Suprapubic skin (tissue), 4 donors: Measurements from ENCODE around the gene TRIM50. TPM values are rescaled to one million over a fixed set of nuclear protein-coding genes. Genes with fewer than 3 reads are reported as not detected.
"Not testable (repeated sequence)": the region's sequence is repeated elsewhere in the genome, so short reads cannot be mapped to it uniquely, and the experiment has no call there.

Experiments
- DNase-seq, 2 donors: peaks; one replicate each; pipeline ENCODE4 v3.0.0-alpha.2; 2019; ENCODE audit warnings: low spot score in 2 of 2
- H3K27ac ChIP-seq: fragments of 200-600 bp; sonication (generic); one replicate; pipeline ENCODE4 v1.5.1; 2019
- H3K27me3 ChIP-seq: fragments of 200-600 bp; sonication (generic); one replicate; pipeline ENCODE4 v1.5.1; 2019
- H3K36me3 ChIP-seq: fragments of 200-600 bp; sonication (generic); one replicate; pipeline ENCODE4 v1.5.1; 2019
- H3K4me1 ChIP-seq: fragments of 200-600 bp; sonication (generic); one replicate; pipeline ENCODE4 v1.5.1; 2019
- H3K4me3 ChIP-seq: fragments of 200-600 bp; sonication (generic); one replicate; pipeline ENCODE4 v1.5.1; 2019; ENCODE audit warnings: mild to moderate bottlenecking
- H3K9me3 ChIP-seq: fragments of 200-600 bp; sonication (generic); one replicate; pipeline ENCODE4 v1.5.1; 2019
- EP300 ChIP-seq: sonication (generic); formaldehyde crosslinking; IDR thresholded peaks from one replicate; pipeline ENCODE4 v1.6.1; 2017; ENCODE audit warnings: antibody characterized with exemption
- POLR2A ChIP-seq, 2 donors: fragments of 450-650 bp; IDR thresholded peaks; one replicate each; pipeline ENCODE4 v1.6.1; 2017; ENCODE audit warnings: antibody characterized with exemption in 2 of 2, mild to moderate bottlenecking in 2 of 2, moderate library complexity in 2 of 2
- POLR2AphosphoS5 ChIP-seq, 3 donors: sonication (generic); formaldehyde crosslinking; IDR thresholded peaks; one replicate each; pipeline ENCODE4 v1.6.1; 2017; ENCODE audit warnings: antibody characterized with exemption in 3 of 3
- WGBS: methylation state at CpG from one replicate; pipeline ENCODE4 v1.1.5; 2018; 5-methylcytosine and 5-hydroxymethylcytosine counted together
- total RNA-seq, 4 donors: library from RNA; depleted of rRNA; stranded (reverse); fragments of >200 nt; gene quantifications; one replicate each; pipeline ENCODE4 v1.1.0, GENCODE V29; 2016
- TF ChIP-seq, protein P1 (sequence below), 2 donors: fragments of 200-600 bp in 1 of 2; fragments of 450-650 bp in 1 of 2; sonication (generic) in 1 of 2; IDR thresholded peaks; one replicate each; pipeline ENCODE4 v1.5.1; 2016 to 2019; ENCODE audit warnings: antibody characterized with exemption in 2 of 2, mild to moderate bottlenecking in 1 of 2, moderate library complexity in 1 of 2

Gene TRIM50
- total RNA-seq, 4 donors from 2014 or later, result 0.30 TPM; not detected in 3

DNA sequence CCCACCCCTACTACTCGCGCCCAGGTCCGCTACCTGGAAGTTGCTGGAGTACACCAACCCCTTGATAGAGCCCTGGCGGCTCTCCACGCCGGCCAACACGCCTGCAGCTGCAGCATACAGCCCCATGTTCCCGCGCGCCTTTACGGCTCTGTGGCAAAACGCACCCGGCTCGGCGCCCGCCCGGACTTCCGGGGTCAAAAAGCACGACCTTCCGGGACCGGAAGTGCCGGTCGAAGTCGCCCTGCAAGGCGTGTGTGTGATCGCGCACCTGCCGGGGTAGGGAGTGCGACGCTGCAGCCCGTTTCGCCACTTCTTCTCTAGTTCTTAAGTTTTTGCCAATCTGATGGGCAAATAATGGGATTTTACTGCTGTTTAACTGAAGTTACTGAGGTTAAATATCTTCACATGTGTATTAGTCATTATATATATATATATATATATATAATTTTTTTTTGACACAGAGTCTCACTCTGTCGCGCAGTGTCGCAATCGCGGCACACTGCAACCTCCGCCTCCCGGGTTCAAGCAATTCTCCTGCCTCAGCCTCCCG is 19.1 kb downstream of the TRIM50 start, which contains the start of gene NSUN5:
Gene NSUN5 (minus strand): TSS at position 162 of the 550 bp plus-strand sequence. CDS start 36 bp downstream, at position 126.
- 16% methylated on average over 30 of the region's 40 CpGs for WGBS
- DNase-seq, result peak; percentile 91 to 96
- H3K27ac ChIP-seq, result peak within 1 kb of the TSS; percentile 48
- TF ChIP-seq, protein P1, sequence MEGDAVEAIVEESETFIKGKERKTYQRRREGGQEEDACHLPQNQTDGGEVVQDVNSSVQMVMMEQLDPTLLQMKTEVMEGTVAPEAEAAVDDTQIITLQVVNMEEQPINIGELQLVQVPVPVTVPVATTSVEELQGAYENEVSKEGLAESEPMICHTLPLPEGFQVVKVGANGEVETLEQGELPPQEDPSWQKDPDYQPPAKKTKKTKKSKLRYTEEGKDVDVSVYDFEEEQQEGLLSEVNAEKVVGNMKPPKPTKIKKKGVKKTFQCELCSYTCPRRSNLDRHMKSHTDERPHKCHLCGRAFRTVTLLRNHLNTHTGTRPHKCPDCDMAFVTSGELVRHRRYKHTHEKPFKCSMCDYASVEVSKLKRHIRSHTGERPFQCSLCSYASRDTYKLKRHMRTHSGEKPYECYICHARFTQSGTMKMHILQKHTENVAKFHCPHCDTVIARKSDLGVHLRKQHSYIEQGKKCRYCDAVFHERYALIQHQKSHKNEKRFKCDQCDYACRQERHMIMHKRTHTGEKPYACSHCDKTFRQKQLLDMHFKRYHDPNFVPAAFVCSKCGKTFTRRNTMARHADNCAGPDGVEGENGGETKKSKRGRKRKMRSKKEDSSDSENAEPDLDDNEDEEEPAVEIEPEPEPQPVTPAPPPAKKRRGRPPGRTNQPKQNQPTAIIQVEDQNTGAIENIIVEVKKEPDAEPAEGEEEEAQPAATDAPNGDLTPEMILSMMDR (IDR thresholded peaks at IDR 0.05), result no peak
- TF ChIP-seq POLR2AphosphoS5 (IDR thresholded peaks at IDR 0.05) (peak in 2 of 3 donors; percentile 44 to 49), POLR2A (IDR thresholded peaks at IDR 0.05) (no peak), EP300 (no peak)
- no peaks in the 10 kb centered on the region for H3K27me3 ChIP-seq
- no peaks in the 10 kb centered on the region for H3K9me3 ChIP-seq
- peaks cover 32% of the 10 kb centered on the region for H3K36me3 ChIP-seq
- H3K4me1 ChIP-seq, result peaks cover 15% of the 10 kb centered on the region
- peak within 1 kb of the TSS; percentile 78 for H3K4me3 ChIP-seq

DNA sequence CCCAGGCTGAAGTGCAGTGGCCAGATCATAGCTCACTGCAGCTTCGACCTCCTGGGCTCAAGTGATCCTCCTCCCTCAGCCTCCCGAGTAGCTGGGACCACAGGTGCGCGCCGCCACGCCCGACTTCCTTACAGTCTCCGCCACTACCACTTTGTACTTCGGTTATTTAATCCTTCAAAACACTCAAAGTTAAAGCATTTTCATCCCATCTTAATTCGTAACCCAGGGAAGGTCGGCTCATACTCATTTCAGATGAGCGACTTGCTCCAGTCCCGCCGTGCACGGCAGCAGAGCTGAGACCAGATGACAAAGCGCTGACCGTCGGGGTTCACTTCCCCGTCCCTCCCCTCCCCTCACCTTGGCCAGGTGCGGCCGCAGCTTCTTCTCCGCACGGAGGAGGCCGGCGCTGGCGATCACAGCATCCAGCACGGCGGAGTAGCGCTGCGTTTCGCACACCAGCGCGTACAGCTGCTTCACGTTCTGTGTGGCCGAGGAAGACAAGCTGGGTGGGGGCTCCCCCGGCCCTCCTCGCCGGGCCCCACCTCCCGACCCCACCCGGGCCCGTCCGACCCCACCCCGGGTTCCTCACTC is 19.7 kb downstream of the TRIM50 start:
- peak in 1 of 2 donors; percentile 73 for DNase-seq
- TF ChIP-seq POLR2AphosphoS5 (IDR thresholded peaks at IDR 0.05) (no peak), POLR2A (IDR thresholded peaks at IDR 0.05) (no peak), EP300 (no peak)
- TF ChIP-seq, protein P1 (IDR thresholded peaks at IDR 0.05), result no peak

DNA sequence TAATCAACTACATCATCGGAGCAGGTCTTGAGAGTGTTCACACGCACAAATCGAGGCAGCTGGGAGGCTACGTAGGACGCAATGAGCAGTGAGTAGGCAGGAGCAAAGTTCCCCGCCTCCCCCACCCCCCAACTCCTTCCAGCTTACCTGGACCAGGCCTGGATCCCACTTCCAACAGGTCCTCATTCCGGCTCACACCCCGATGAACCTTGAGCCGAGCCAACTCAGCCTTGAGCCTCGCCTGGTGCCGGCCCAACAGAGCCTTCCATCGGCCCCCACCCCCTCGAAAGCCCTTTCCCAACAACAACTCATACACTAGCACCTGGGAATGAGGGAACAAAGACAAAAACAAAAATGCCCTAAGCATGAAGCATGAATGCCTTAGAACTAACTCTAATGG is 20.4 kb downstream of the TRIM50 start:
- no peak for DNase-seq
- Histone ChIP-seq H3K27me3 (no peaks in the 10 kb centered on the region), H3K4me3 (peak overlapping the region; percentile 78), H3K4me1 (peaks cover 15% of the 10 kb centered on the region), H3K27ac (no peak overlapping the region), H3K36me3 (peaks cover 43% of the 10 kb centered on the region), H3K9me3 (no peaks in the 10 kb centered on the region)
- WGBS, result 89% methylated on average over 12 of the region's 13 CpGs
- no peak for TF ChIP-seq POLR2A (IDR thresholded peaks at IDR 0.05)
- TF ChIP-seq POLR2AphosphoS5 (IDR thresholded peaks at IDR 0.05), result no peak
- TF ChIP-seq, protein P1 (IDR thresholded peaks at IDR 0.05), result no peak
- TF ChIP-seq EP300, result no peak

More for the DNA sequence above, 19.7 kb downstream of the TRIM50 start:
- Histone ChIP-seq H3K27me3 (no peaks in the 10 kb centered on the region), H3K27ac (peak overlapping the region; percentile 48), H3K36me3 (peaks cover 37% of the 10 kb centered on the region), H3K9me3 (no peaks in the 10 kb centered on the region), H3K4me1 (peaks cover 15% of the 10 kb centered on the region), H3K4me3 (peak overlapping the region; percentile 78)
- 23% methylated on average over 22 of the region's 43 CpGs for WGBS

DNA sequence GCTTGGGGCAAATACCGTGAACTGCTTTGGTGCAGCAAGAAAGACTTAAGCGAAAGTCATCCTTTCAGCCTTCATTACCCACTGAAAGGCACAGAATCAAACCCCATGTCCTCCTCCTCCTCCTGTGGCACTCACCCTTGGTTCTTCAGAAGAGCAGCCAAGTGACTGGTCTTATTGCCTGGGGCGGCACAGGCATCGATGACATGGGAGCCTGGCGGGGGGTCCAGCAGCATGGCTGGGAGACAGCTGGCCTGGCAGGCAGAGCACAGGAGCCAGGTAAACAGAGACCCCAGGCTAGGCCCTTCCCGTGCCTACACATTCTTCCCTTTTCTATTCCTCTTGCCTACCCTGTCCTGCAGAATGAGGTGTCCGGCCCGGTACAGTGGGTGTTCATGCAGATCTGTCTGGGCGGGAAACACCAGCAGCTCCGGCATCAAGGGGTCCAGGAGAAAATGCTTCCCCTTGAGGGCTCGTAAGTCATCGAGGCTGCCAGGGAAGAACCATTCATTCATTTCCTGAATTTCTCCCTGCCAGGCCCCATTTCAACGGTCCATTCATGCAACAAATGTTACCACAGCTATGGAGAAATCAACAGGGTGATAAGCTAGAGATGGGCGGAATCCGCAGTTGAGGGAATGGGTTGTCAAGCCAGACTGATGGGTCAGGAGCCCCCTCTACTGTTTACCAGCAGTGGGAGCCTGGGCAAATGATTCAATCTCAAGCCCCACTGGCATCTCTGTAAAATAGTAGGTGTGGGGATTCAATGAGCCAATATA is 23.1 kb downstream of the TRIM50 start:
- DNase-seq, result peak in 1 of 2 donors; percentile 44
- not testable (repeated sequence) for H3K4me3 ChIP-seq, H3K9me3 ChIP-seq, H3K27ac ChIP-seq, H3K27me3 ChIP-seq
- peaks cover 43% of the 10 kb centered on the region for H3K36me3 ChIP-seq
- peaks cover 15% of the 10 kb centered on the region for H3K4me1 ChIP-seq
- WGBS, result 84% methylated on average over 11 of the region's 15 CpGs

DNA sequence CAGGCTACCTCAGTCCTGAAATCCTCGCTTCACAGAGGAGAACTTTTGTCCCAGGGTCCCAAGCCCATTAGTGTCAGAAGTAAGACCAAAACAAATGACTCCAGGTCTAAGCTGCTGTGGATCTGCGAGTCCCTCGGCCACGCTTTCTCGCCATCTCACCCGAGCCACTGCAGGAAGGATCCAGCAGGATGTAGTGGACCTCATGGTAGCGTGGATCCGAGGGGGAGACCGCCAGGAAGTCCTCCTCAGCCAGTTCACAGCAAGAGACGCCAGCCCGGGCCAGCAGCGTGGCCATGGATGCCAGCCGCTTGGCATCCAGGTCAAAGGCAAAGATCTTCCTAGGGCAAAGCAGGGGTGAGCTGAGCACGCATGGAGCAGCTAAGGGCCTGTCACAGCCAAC is 23.8 kb downstream of the TRIM50 start:
- H3K27ac ChIP-seq, result no peak overlapping the region
- H3K4me3 ChIP-seq, result no peak overlapping the region
- 83% methylated on average over 6 of the region's 14 CpGs for WGBS
- no peaks in the 10 kb centered on the region for H3K27me3 ChIP-seq
- no peaks in the 10 kb centered on the region for H3K9me3 ChIP-seq
- peaks cover 43% of the 10 kb centered on the region for H3K36me3 ChIP-seq
- DNase-seq, result peak in 1 of 2 donors; percentile 67
- TF ChIP-seq POLR2A (IDR thresholded peaks at IDR 0.05), result no peak
- TF ChIP-seq, protein P1 (IDR thresholded peaks at IDR 0.05), result no peak
- no peak for TF ChIP-seq POLR2AphosphoS5 (IDR thresholded peaks at IDR 0.05)
- no peak for TF ChIP-seq EP300
- H3K4me1 ChIP-seq, result peaks cover 11% of the 10 kb centered on the region
